Stomach smooth muscle (tissue), 2 donors: Measurements from ENCODE around the gene FAM177B.
"Not testable (repeated sequence)": the region's sequence is repeated elsewhere in the genome, so short reads cannot be mapped to it uniquely, and the experiment has no call there.

ENCODE experiments used
- H3K27ac ChIP-seq: one replicate; pipeline ENCODE4 v1.7.0; 2013; ENCODE audit warnings: mild to moderate bottlenecking, low read length, inconsistent platforms
- H3K27me3 ChIP-seq, 2 donors: one replicate each; pipeline ENCODE4 v1.7.0; 2013; ENCODE audit warnings: low read length in 2 of 2; ENCODE audit not compliant: insufficient read depth in 2 of 2, control insufficient read depth in 1 of 2
- H3K36me3 ChIP-seq, 2 donors: one replicate each; pipeline ENCODE4 v1.7.0; 2013; ENCODE audit warnings: low read length in 2 of 2; ENCODE audit not compliant: control insufficient read depth in 2 of 2, insufficient read depth in 2 of 2
- H3K4me1 ChIP-seq: one replicate; pipeline ENCODE4 v1.7.0; 2013; ENCODE audit warnings: low read length; ENCODE audit not compliant: control insufficient read depth, insufficient read depth
- H3K4me3 ChIP-seq, 2 donors: one replicate each; pipeline ENCODE4 v1.7.0; 2013; ENCODE audit warnings: low read length in 2 of 2
- H3K9ac ChIP-seq, 2 donors: one replicate each; pipeline ENCODE4 v1.7.0; 2013; ENCODE audit warnings: low read length in 2 of 2, mild to moderate bottlenecking in 1 of 2
- H3K9me3 ChIP-seq, 2 donors: one replicate each; pipeline ENCODE4 v1.7.0; 2013; ENCODE audit warnings: low read length in 2 of 2; ENCODE audit not compliant: control insufficient read depth in 2 of 2
- donor health status: healthy.
- donor health status: Pancreatic carcinoma.

Gene FAM177B

DNA sequence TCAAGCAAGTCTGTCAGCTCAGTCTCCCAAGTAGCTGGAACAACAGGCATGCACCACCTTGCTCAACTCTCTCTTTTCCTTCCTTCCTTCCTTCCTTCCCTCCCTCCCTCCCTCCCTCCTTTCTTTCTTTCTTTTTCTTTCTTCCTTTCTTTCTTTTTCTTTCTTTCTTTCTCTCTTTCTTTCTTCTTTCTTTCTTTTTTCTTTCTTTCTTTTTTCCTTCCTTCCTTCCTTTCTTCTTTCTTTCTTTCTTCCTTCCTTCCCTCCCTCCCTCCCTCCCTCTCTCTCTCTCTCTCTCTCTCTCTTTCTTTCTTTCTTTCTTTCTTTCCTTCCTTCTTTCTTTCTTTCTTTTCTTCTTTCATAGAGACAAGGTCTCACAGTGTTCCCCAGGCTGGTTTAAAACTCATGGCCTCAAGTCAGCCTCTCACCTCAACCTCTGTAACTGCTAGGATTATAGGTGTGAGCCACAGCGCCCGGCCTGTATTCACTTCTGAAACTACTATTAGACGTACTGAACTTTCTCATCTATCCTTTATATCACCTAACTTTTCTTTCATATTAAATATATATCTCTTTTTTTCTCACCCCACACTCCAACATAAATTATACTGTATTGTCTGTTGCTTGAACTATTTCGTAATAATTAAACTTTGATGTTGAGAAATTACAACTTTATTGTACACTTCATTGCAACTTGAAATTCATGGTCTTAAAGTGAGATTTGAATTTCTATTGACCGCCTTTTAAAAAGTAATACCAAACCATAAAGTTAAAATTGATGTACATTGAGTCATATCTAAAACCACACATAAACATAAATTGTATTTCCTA lies 4.8 kb downstream of the FAM177B start:
- H3K27me3 ChIP-seq, H3K36me3 ChIP-seq, H3K4me1 ChIP-seq, H3K9me3 ChIP-seq, H3K27ac ChIP-seq, H3K9ac ChIP-seq, H3K4me3 ChIP-seq: not testable (repeated sequence)

GRCh38 chr1:222749927-222750326 lies 12.9 kb downstream of the FAM177B start:
- no peaks in the 10 kb centered on the region for H3K9me3 ChIP-seq

GRCh38 chr1:222750651-222751050 lies 13.6 kb downstream of the FAM177B start:
- Histone ChIP-seq H3K9me3 (no peaks in the 10 kb centered on the region), H3K4me1 (no peaks in the 10 kb centered on the region), H3K36me3 (no peaks in the 10 kb centered on the region), H3K9ac (no peak overlapping the region), H3K27ac (no peak overlapping the region), H3K27me3 (no peaks in the 10 kb centered on the region), H3K4me3 (no peak overlapping the region)

More at GRCh38 chr1:222749927-222750326, 12.9 kb downstream of the FAM177B start:
- Histone ChIP-seq H3K27ac (no peak overlapping the region), H3K4me1 (no peaks in the 10 kb centered on the region), H3K27me3 (no peaks in the 10 kb centered on the region), H3K9ac (no peak overlapping the region), H3K36me3 (no peaks in the 10 kb centered on the region), H3K4me3 (no peak overlapping the region)

DNA sequence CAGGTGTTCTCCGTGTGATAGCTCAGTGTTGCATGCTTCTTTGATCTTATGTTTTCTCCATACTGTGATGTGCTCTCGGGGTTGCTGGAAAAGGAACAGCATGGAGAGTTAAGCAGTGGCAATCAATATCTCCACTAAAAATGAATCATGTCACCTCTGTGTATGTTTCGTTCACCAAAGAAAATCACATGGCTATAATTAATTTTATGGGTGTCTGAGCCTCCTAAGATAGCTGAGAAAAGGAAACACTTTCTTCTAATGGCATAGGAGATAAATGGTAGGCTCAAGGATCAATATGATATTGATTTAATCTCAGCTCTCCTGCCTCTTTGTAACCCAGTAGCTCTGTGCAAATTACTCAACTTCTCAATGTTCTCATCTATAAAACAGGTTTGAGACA lies 14.3 kb downstream of the FAM177B start:
- Histone ChIP-seq H3K9ac (no peak overlapping the region), H3K9me3 (no peaks in the 10 kb centered on the region), H3K27ac (no peak overlapping the region), H3K4me1 (no peaks in the 10 kb centered on the region), H3K36me3 (no peaks in the 10 kb centered on the region), H3K4me3 (no peak overlapping the region), H3K27me3 (no peaks in the 10 kb centered on the region)

DNA sequence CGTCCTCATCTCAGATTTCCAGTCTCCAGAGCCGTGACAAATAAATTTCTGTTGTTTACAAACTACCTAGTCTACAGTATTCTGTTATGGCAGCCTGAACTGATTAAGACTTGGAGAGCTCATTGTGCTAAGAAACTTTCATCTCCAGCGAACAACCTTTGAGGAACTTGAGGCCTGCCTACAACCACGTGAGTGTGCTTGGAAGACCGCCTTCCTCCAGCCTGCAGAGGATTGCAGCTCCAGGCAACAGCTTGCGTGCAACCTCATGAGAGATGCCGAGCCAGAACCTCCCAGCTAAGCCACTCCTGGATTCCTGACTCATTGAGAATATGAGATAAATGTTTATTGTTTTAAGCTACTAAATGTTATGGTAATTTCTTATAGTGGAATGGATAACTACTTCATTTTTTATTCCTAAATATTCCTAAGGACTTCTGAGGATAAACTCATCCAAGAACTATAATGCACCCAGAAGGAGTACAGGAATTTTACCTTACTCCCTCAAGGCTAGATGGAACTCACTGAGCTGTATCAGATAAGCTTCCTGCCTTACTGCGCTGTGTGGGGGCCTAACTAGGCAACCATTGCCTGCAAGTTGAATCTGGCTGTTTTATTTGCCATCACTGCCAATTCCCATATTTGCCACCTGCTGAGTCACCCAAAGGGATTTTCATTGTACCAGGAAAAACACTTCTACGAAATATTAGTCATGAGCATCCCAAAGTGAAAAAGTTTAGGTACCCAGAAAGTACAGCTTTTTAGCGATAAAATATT lies 17.6 kb downstream of the FAM177B start:
- no peaks in the 10 kb centered on the region for H3K27me3 ChIP-seq
- H3K9me3 ChIP-seq, result no peaks in the 10 kb centered on the region
- H3K27ac ChIP-seq, result peak overlapping the region; percentile 53
- peaks cover 10% of the 10 kb centered on the region for H3K4me1 ChIP-seq
- no peaks in the 10 kb centered on the region for H3K36me3 ChIP-seq
- H3K4me3 ChIP-seq, result no peak overlapping the region
- H3K9ac ChIP-seq, result no peak overlapping the region

DNA sequence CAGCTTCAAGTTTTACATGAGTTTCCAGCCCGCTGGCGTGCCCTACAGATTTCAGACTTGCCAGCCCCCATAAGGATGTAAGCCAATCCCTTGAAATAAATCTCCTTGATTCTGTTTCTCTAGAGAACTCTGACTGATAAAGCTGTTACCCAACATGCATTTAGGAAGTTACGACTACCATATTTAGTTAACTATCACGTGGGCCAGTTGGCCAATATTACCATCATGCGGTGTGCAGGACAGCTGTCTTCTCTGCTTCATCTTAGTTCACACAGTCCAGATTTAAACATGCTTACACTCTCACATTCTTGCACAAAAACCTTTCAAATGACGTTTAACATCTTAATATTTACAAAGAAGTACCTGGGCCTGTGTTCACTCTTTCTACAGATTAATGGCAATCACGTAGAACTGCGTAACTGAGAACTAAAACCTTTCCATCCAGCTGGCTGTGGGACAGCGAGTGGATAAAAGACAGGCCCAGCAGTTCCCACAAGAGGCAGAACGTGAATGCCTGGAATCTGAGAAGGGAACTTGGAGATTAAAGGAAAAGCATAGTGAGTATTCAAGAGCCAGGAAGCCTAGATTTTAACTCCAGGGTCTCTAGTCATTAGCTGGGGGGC lies 20.8 kb downstream of the FAM177B start:
- H3K9ac ChIP-seq, result peak overlapping the region; percentile 64 to 73
- no peaks in the 10 kb centered on the region for H3K36me3 ChIP-seq
- peak overlapping the region in 1 of 2 donors; percentile 17 for H3K4me3 ChIP-seq
- H3K27ac ChIP-seq, result peak overlapping the region; percentile 91
- H3K27me3 ChIP-seq, result no peaks in the 10 kb centered on the region
- H3K4me1 ChIP-seq, result peaks cover 10% of the 10 kb centered on the region
- no peaks in the 10 kb centered on the region for H3K9me3 ChIP-seq

DNA sequence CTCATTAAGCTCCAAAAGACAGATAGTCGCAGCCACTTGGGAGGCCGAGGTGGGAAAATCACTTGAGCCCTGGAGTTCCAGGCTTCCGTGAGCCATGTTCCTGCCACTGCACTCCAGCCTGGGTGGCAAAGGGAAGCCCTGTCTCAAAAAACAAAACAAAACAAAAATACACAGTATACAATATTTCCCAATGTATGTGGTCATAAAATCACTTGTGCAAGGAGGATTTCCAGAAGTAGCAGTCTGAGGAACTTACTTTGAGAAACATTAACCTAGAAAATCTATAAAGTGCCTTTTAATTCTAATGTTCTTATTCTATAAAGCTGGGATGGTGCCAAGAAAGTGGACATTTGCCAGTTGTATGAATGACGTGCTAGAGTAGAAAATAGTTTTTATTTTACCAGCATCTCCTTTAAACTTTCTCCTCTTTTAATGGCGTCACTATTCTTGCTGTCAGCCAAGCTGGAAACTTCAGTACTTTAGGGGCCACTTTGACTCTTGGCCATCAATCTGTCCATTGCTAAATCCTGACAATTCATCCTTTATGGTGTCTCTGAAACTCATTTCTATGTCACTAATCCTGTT lies 22.5 kb downstream of the FAM177B start:
- Histone ChIP-seq H3K36me3 (no peaks in the 10 kb centered on the region), H3K27me3 (no peaks in the 10 kb centered on the region), H3K4me3 (no peak overlapping the region), H3K9ac (no peak overlapping the region), H3K9me3 (no peaks in the 10 kb centered on the region), H3K4me1 (peaks cover 10% of the 10 kb centered on the region), H3K27ac (no peak overlapping the region)

GRCh38 chr1:222761083-222761482 lies 24.1 kb downstream of the FAM177B start:
- Histone ChIP-seq H3K9me3 (no peaks in the 10 kb centered on the region), H3K27ac (no peak overlapping the region), H3K27me3 (no peaks in the 10 kb centered on the region), H3K4me3 (no peak overlapping the region), H3K4me1 (peaks cover 10% of the 10 kb centered on the region), H3K9ac (no peak overlapping the region), H3K36me3 (no peaks in the 10 kb centered on the region)

- H3K36me3 ChIP-seq, H3K4me3 ChIP-seq, H3K27ac ChIP-seq, H3K27me3 ChIP-seq, H3K4me1 ChIP-seq, H3K9ac ChIP-seq, H3K9me3 ChIP-seq: not testable (repeated sequence)
Observed at GRCh38 chr1:222762178-222762577, 25.2 kb downstream of the FAM177B start.

- Histone ChIP-seq H3K36me3 (no peaks in the 10 kb centered on the region), H3K4me1 (no peaks in the 10 kb centered on the region), H3K9me3 (peaks cover 3 to 5% of the 10 kb centered on the region in 2 donors), H3K9ac (no peak overlapping the region), H3K27ac (no peak overlapping the region), H3K27me3 (no peaks in the 10 kb centered on the region), H3K4me3 (no peak overlapping the region)
Observed at GRCh38 chr1:222767152-222767571, 30.2 kb downstream of the FAM177B start.
